K562 (cell line): ENCODE data around the gene FTSJ1. TPM values are rescaled to one million over a fixed set of nuclear protein-coding genes. Genes with fewer than 3 reads are reported as not detected.

Source experiments
- ATF1 ChIP-seq, 2 experiments: fragments of 450-650 bp in 1 of 2; IDR thresholded peaks; 2 replicates each; pipeline ENCODE4 v1.6.1; 2016; ENCODE audit warnings: missing compliant biosample characterization in 1 of 2, missing genetic modification characterization in 1 of 2
- BDP1 ChIP-seq: IDR thresholded peaks from 3 replicates; pipeline ENCODE4 v1.6.1; 2011; ENCODE audit not compliant: insufficient read length, insufficient read depth
- CBFA2T3 ChIP-seq: fragments of 450-650 bp; IDR thresholded peaks from 2 replicates; pipeline ENCODE4 v1.6.1; 2017
- CHD4 ChIP-seq: fragments of 200-600 bp; sonication (generic); IDR thresholded peaks from 3 replicates; pipeline ENCODE4 v1.6.1; 2012; ENCODE audit warnings: low read depth, mild to moderate bottlenecking, mixed read lengths, low read length, inconsistent platforms; ENCODE audit not compliant: insufficient read depth, insufficient replicate concordance, poor library complexity, severe bottlenecking
- ETV6 ChIP-seq, 3 experiments: fragments of 150-350 bp in 1 of 3; sonication (generic) in 1 of 3; formaldehyde crosslinking in 1 of 3; IDR thresholded peaks; 2 replicates each; pipeline versions ENCODE4 v1.6.1 to v1.8.0; 2014 to 2022; ENCODE audit warnings: borderline replicate concordance in 2 of 3, low read depth in 2 of 3, antibody characterized with exemption in 1 of 3, low read length in 1 of 3, mild to moderate bottlenecking in 1 of 3, missing genetic modification reagents in 1 of 3
- FOSL1 ChIP-seq: fragments of 200-800 bp; sonication (Bioruptor generic); conservative IDR thresholded peaks from 2 replicates; pipeline ENCODE4 v1.6.1; 2016; ENCODE audit warnings: missing genetic modification characterization, missing compliant biosample characterization
- GATAD2A ChIP-seq: fragments of 450-650 bp; IDR thresholded peaks from 2 replicates; pipeline ENCODE4 v1.6.1; 2017
- HEY1 ChIP-seq: fragments of 250-450 bp; sonication (Bioruptor Pico); IDR thresholded peaks from 2 replicates; pipeline ENCODE4 v1.5.0; 2020; ENCODE audit warnings: mild to moderate bottlenecking, moderate library complexity, borderline replicate concordance
- KDM4B ChIP-seq, 2 experiments: fragments of 450-650 bp in 1 of 2; sonication (generic) in 1 of 2; IDR thresholded peaks; 2 replicates each; pipeline ENCODE4 v1.6.1; 2016 to 2017; ENCODE audit warnings: borderline replicate concordance in 2 of 2, antibody characterized with exemption in 1 of 2, low read depth in 1 of 2, mild to moderate bottlenecking in 1 of 2
- LEF1 ChIP-seq: fragments of 450-650 bp; IDR thresholded peaks from 2 replicates; pipeline ENCODE4 v1.6.1; 2016; ENCODE audit warnings: mild to moderate bottlenecking
- MECOM ChIP-seq: fragments of 250-450 bp; sonication (Bioruptor Pico); IDR thresholded peaks from 2 replicates; pipeline ENCODE4 v1.8.0; 2022; ENCODE audit warnings: inconsistent platforms
- NCOA2 ChIP-seq, 2 experiments: fragments of 450-650 bp; IDR thresholded peaks; 2 replicates each; pipeline ENCODE4 v1.6.1; 2018; ENCODE audit warnings: mild to moderate bottlenecking in 2 of 2, moderate library complexity in 1 of 2; ENCODE audit not compliant: partially characterized antibody in 2 of 2
- RBFOX2 ChIP-seq: fragments of 200-400 bp; formaldehyde crosslinking; IDR thresholded peaks from 2 replicates; pipeline ENCODE4 v1.6.1; 2017; ENCODE audit warnings: low read depth, mild to moderate bottlenecking, low read length, moderate library complexity
- RFX7 ChIP-seq: fragments of 250-450 bp; sonication (Bioruptor Pico); IDR thresholded peaks from 2 replicates; pipeline ENCODE4 v1.5.1; 2021; ENCODE audit warnings: mild to moderate bottlenecking
- SAFB ChIP-seq: fragments of 200-400 bp; formaldehyde crosslinking; IDR thresholded peaks from 2 replicates; pipeline ENCODE4 v1.6.1; 2017; ENCODE audit warnings: low read depth, low read length, borderline replicate concordance
- SMAD2 ChIP-seq: fragments of 150-350 bp; IDR thresholded peaks from 2 replicates; pipeline ENCODE4 v1.6.1; 2014; ENCODE audit warnings: low read depth, mild to moderate bottlenecking, low read length
- SMC3 ChIP-seq: conservative IDR thresholded peaks from 2 replicates; pipeline ENCODE4 v1.6.1; 2011; ENCODE audit warnings: low read depth, low read length, improper control_type of control experiment; ENCODE audit not compliant: insufficient read depth
- polyA plus RNA-seq, 8 experiments: library from polyadenylated mRNA; depleted of rRNA in 4 of 8; stranded (reverse) in 5 of 8; unstranded in 3 of 8; fragments of >200 nt; fragmentation: Nextera tagmentation in 2 of 8; fragmentation: Illumina TruSeq in 1 of 8; extraction: Ambion mirVana in 2 of 8; extraction: Trizol in 1 of 8; gene quantifications; 2 replicates each; pipeline versions ENCODE4 v1.2.1 to v1.2.3, GENCODE V29; 2011 to 2014; ENCODE audit warnings: inconsistent platforms in 1 of 8, missing spikeins in 1 of 8
- total RNA-seq, 7 experiments: library from RNA; depleted of rRNA in 6 of 7; stranded (reverse); fragments of >200 nt in 6 of 7; fragmentation: Illumina TruSeq in 2 of 7; extraction: Trizol in 2 of 7; gene quantifications; 2 replicates each; pipeline versions ENCODE4 v1.2.1 to v1.2.3, GENCODE V29; 2011 to 2021; ENCODE audit warnings: low replicate concordance in 1 of 7
- TF ChIP-seq, protein P1 (sequence below), 3 experiments: fragments of 200-800 bp in 1 of 3; sonication (Bioruptor generic) in 1 of 3; sonication (generic) in 1 of 3; formaldehyde crosslinking in 1 of 3; IDR thresholded peaks; 2 replicates each; pipeline versions ENCODE4 v1.6.1 to v1.8.0; 2016 to 2022; ENCODE audit warnings: mild to moderate bottlenecking in 2 of 3, missing compliant biosample characterization in 2 of 3, missing genetic modification characterization in 2 of 3, missing genetic modification reagents in 1 of 3
- TF ChIP-seq, protein P2 (sequence below): sonication (generic); formaldehyde crosslinking; IDR thresholded peaks from 2 replicates; pipeline ENCODE4 v1.8.1; 2023; ENCODE audit warnings: mild to moderate bottlenecking, missing genetic modification reagents, moderate library complexity
- TF ChIP-seq, protein P3 (sequence below): fragments of 450-650 bp; IDR thresholded peaks from 2 replicates; pipeline ENCODE4 v1.7.0; 2016; ENCODE audit warnings: borderline replicate concordance
- TF ChIP-seq, protein P4 (sequence below): fragments of 250-450 bp; sonication (Bioruptor Pico); IDR thresholded peaks from 2 replicates; pipeline ENCODE4 v1.8.0; 2022; ENCODE audit warnings: moderate library complexity, mild to moderate bottlenecking, inconsistent platforms

FTSJ1 gene
- total and polyA plus RNA-seq, 9 of the 15 experiments (the other 6 are each of a cell fraction or from before 2014, with no cell fraction given), result 12.2 to 95.6 (median 71.6) TPM

DNA sequence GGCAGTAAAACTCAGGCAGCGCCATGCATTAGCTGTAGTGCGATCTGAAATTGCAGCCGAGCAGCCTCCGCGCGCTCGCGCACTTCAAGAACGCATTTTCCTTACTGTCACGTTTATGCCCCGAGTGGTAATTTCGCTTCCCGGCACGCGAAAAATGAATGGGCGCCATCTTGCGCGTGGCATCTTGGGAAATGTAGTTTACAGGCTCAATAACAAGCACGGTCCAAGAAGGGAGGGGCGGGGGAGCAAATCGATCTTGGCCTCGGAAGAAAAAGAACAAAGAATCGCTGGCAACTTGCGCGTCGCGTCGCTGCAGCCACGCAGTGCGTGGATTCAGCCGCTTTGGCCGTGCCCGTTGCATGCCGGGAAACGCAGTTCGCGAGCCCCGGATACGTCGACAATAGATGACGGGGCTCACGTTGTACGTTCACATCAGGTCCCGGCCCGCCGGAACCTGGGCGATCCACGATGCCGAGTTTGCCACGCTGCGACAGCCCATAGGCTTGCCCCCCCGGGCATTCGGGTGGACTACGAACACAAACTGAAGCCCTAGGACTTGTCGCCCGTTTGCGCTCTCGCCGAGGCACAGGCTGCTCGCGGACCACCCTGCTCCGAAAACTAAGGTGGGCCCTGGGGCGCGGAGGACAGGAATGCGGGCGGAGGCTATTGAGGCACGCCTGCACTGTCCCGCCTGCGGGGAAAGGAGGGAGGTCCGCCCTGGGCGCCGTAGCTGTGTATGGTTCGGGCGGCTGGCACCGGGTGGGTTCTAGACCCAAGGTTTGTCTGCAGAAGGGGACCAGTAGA, at the start of gene FTSJ1 (continued):
- TF ChIP-seq, protein P1, sequence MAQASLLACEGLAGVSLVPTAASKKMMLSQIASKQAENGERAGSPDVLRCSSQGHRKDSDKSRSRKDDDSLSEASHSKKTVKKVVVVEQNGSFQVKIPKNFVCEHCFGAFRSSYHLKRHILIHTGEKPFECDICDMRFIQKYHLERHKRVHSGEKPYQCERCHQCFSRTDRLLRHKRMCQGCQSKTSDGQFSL (CRISPR knock-in tag; IDR thresholded peaks at IDR 0.05), result no peak
- TF ChIP-seq, protein P1 (tag; IDR thresholded peaks at IDR 0.05), result no peak
- TF ChIP-seq GATAD2A (no peak), FOSL1 (tag) (peak; percentile 43), RBFOX2 (peak; percentile 92), ATF1 (CRISPR knock-in tag; IDR thresholded peaks at IDR 0.05) (peak; percentile 74; the same call in 1 of the 2 replicates), ATF1 (tag; IDR thresholded peaks at IDR 0.05) (peak; percentile 98), ETV6 (IDR thresholded peaks at IDR 0.05; ENCODE audit: borderline replicate concordance in 1 of 2, low read depth in 2 of 2, low read length in 1 of 2) (no peak), ETV6 (CRISPR knock-in tag; IDR thresholded peaks at IDR 0.05; ENCODE audit: borderline replicate concordance) (no peak), CBFA2T3 (no peak), RFX7 (no peak), MECOM (no peak), BDP1 (no peak), SMAD2 (no peak), SAFB (peak; percentile 78; the same call in 1 of the 2 replicates), CHD4 (no peak), HEY1 (CRISPR knock-in tag) (no peak), KDM4B (IDR thresholded peaks at IDR 0.05; ENCODE audit: borderline replicate concordance in 2 of 2, low read depth in 1 of 2) (no peak), SMC3 (no peak), LEF1 (no peak), NCOA2 (IDR thresholded peaks at IDR 0.05; ENCODE audit: partially characterized antibody in 2 of 2) (no peak)
- TF ChIP-seq, protein P2, sequence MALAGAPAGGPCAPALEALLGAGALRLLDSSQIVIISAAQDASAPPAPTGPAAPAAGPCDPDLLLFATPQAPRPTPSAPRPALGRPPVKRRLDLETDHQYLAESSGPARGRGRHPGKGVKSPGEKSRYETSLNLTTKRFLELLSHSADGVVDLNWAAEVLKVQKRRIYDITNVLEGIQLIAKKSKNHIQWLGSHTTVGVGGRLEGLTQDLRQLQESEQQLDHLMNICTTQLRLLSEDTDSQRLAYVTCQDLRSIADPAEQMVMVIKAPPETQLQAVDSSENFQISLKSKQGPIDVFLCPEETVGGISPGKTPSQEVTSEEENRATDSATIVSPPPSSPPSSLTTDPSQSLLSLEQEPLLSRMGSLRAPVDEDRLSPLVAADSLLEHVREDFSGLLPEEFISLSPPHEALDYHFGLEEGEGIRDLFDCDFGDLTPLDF (CRISPR knock-in tag), result peak; percentile 63; the same call in 1 of the 2 replicates
- TF ChIP-seq, protein P3, sequence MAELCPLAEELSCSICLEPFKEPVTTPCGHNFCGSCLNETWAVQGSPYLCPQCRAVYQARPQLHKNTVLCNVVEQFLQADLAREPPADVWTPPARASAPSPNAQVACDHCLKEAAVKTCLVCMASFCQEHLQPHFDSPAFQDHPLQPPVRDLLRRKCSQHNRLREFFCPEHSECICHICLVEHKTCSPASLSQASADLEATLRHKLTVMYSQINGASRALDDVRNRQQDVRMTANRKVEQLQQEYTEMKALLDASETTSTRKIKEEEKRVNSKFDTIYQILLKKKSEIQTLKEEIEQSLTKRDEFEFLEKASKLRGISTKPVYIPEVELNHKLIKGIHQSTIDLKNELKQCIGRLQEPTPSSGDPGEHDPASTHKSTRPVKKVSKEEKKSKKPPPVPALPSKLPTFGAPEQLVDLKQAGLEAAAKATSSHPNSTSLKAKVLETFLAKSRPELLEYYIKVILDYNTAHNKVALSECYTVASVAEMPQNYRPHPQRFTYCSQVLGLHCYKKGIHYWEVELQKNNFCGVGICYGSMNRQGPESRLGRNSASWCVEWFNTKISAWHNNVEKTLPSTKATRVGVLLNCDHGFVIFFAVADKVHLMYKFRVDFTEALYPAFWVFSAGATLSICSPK, result no peak
- TF ChIP-seq, protein P4, sequence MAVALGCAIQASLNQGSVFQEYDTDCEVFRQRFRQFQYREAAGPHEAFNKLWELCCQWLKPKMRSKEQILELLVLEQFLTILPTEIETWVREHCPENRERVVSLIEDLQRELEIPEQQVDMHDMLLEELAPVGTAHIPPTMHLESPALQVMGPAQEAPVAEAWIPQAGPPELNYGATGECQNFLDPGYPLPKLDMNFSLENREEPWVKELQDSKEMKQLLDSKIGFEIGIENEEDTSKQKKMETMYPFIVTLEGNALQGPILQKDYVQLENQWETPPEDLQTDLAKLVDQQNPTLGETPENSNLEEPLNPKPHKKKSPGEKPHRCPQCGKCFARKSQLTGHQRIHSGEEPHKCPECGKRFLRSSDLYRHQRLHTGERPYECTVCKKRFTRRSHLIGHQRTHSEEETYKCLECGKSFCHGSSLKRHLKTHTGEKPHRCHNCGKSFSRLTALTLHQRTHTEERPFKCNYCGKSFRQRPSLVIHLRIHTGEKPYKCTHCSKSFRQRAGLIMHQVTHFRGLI (CRISPR knock-in tag), result no peak
